ENCODE results near the gene ABTB2.

DNA sequence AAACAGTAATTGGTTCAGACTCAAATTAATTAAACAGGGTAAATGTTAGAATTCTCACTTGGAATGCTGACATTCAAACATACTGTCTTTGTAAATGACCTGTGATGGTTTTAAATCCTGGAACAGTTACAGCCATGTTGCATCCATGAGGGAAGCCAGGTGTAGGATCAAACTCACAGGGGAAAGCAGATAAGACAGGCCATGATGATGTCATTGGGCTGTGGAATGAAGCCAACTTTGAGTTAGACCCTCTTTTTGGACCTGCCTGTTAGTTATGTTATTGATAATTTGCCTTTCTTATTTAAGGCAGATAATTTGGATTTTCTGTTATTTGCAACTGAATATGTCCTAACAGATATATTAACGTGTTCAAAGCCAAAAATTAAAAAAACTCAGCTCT, 39.3 kb upstream of the ABTB2 start:
- no peak for TF ChIP-seq POLR2A (IDR thresholded peaks at IDR 0.05; ENCODE audit: control extremely low read depth in 1 of 2, low read depth in 2 of 2, low read length in 2 of 2)
- no peak for TF ChIP-seq TCF12 (IDR thresholded peaks at IDR 0.05; ENCODE audit: low read depth, low read length)
